Activated gamma-delta T cell (primary cell): ENCODE measurements around the gene TPD52L2.

Source experiments
- DNase-seq: peaks from one replicate; lab custom pipeline; 2025; lab: John Stamatoyannopoulos, UW

Gene TPD52L2

DNA sequence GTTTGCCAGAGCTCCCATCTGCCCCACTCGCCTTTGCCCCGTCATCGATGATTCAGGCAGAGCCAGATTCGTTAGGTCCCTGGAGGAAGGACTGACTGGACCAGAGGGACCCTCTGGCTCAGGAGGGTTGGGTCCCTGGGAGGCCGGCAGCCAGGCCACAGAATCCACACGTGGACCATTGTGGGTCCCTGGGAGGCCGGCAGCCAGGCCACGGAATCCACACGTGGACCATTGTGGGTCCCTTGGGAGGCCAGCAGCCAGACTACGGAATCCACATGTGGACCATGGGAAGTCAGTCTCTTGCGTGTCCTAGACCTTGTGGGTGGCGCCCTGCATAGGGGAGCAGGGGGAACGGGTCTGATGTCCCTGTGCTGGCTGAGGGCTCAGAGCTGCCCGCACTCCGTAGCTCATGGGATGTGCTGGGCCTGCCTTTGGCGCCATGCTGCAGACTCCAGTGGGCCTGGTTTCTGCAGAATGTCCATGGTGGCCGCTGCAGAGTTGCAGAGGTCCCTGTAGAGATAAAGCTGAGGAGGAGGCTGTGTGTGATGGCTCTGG lies 67.6 kb downstream of the TPD52L2 start:
- no peak for DNase-seq

DNA sequence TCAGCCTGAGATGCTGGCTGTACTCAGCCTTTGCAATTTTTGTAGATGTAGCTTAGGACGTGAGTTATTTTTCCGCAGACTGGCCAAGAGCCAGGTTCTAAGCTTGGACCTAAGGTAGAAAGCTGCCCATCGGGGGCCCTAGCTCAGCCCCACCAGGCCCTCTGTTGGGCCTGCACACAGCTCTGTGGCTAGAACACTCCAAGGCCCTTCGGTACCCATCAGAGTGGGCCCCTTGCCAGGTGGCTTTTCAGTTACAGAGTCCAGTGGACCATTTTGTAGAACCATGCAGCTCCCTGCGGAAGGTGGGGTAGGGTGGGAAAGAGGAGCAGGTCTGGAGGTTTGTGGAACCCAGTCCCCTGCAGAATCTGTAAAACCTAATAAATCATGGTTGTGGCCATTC lies 68.6 kb downstream of the TPD52L2 start:
- no peak for DNase-seq

DNA sequence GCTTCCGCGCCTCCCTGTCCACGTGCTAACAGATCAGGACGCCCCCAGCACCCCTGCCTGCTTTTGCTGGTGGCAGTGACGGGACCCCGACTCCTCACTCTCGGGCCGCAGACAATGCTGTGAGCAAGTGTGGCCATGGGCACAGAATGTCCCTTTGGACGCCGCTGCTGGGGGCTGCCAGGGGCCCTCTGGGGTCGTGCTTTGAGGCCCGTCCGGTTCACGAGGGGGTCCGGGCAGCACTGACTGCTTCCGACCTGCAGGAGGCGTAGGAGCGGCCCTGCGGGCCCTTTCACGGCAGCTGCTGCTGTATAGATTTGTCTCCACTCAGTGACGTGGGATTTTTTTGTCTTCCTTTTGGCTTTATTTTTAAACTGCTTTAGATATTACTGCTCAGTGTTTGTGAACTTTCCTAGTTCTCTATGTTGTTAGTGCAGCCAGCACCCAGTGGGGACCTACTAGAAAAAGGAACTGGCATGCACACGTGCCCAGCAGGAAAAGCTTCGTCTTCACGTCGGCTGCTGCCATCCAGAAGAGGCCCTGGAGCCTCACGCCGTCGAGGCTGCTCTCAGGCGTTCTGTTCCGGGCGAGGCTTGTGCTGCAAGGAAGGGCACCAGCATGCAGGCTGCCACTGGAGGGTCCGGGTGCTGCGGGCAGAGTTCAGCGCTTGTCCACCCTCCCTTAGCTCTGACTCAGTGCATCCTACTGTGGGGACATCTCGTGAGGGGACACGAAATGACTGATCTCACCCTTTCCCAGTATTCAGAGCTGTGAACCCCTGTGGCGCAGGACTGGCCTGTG lies 69.4 kb downstream of the TPD52L2 start:
- no peak for DNase-seq

DNA sequence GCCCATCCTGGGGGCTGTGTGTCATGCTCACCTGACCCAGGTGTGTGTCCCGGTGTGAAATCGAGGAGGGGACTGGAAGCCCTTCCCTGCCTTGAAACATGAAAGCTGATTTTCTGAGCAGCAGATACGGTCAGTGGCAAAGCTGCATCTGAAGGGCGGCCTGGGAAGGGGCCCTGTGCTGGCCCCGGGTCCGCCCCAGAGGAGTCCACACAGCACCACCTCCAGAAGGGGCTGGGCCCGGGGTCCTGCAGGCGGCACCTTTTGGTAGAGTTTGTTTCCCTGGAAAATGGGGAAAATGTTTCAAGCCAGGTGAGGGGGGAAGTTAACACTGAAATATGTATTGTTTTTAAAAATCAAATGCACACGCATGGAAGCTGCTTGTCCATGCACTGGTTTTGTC lies 70.4 kb downstream of the TPD52L2 start:
- DNase-seq: no peak

DNA sequence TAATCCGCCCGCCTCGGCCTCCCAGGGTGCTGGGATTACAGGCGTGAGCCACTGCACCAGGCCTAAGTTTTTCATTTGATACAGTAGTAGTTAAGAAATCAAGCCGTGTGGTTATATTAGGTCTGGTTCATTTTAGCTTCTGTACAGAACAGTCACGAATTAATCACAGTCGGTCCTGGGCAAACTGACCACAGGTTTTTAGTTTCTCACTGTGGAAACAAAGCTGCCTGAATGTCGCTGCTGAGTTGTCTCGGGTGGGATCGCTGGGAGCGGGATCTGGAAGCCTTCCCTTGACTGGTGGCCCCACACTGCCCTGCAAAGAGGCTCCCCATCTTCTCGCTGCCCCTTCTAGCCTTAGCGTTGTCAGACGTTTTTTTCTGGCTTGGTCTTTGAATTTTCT lies 72.5 kb downstream of the TPD52L2 start:
- DNase-seq: no peak

DNA sequence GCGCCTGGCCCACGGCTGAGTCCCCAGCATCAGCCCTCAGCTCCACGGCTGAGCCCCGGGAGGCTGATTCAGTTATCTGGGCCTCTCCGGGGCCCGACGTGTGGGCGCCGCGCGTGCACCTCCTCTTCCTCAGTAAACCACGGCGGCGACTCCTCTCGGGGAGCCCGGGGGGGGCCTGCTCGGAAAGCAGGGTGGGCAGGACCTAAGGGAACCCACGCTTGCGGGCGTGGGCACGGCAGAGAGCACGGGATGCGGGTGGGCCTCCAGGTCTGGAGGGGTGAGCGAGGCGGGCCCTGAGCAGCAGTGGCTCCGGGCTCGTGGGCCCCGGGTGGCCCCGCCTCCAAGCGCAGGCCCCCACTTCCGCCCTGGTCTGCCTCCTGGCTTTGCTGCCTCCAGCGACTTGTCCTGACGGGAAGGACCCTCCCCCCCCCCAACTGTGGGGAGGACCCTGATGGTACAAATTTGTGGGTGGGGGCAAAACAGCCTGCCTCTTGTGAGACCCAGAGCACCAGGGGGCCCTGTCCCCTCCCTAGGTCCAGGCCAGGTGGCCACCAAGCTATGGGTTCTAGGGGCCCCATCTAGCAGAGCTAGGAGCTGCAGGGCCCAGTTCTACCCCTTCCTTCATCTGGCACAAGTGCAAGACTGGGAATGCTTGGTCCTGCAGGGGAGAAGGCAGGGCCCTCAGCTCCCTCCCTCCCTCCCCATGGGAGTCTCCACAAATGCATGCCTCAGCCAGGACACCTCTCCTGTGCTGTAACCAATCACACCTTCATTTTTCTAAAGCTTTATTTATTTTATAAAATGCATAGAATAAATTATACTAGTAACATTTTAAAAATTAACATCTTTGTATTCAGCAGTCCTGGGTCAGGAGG lies 74.2 kb downstream of the TPD52L2 start:
- no peak for DNase-seq

DNA sequence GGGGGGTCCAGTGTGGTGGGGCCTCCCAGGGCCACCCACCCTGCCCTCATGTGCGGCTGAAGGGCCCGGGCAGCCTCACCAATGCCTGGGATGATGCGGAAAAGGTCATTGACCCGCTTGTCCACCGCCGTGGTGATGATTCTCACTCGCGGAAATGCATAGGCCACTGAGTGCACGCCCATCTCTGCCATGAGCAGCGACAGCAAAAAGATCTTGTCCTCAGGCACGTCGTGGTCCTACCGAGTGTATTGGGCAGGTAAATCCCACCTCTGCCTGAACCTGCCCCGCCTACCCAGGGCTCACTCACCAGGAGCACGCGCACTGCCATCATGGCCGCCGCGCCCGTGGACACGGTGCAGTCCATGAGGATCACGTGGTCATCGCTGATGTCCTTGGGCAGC lies 75.0 kb downstream of the TPD52L2 start:
- no peak for DNase-seq

DNA sequence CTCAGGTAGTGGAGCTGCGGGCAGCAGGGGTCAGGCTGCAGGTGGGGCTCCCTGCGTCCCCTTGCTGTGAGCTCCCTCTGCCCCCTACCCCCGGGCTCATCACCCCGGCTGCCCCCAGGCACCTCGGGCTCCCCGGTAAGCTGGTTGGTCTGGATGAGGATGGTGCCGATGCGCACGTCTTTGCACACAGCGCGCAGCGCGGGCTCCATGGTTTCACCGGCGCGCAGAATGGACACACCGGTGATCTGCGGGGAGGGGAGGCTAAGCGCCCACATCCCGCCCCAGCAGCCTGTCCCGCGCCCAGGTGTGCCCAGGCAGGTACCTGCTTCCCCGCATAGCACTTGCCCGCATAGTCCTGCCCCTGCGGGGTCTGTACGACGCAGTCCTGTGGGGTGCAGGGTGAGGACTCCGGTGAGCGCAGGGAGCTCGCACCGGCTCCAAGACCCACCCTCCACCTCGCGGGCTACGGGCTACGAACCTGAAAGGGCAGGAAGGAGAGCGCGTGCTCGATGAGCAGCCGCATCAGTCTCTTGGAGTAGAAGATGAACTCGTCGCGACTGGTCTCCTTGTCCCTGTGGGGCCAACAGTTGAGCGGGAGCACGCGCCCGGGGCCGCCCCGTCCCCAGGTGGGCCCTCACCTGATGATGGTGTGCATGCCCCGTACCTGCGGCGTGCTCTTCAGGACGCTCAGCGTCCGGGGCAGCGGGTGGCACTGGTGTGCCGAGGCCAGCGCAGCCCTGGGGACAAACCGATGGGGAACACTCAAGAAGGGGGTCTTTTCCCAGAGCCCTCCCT lies 75.6 kb downstream of the TPD52L2 start:
- DNase-seq: no peak
